Amniotic stem cell (primary cell): ENCODE measurements around the gene MBIP.

Experiments
- DNase-seq: peaks from one replicate; lab custom pipeline; 2025; lab: John Stamatoyannopoulos, UW

The MBIP gene

GRCh38 chr14:36313206-36313605 lies 7.2 kb downstream of the MBIP start:
- no peak for DNase-seq

DNA sequence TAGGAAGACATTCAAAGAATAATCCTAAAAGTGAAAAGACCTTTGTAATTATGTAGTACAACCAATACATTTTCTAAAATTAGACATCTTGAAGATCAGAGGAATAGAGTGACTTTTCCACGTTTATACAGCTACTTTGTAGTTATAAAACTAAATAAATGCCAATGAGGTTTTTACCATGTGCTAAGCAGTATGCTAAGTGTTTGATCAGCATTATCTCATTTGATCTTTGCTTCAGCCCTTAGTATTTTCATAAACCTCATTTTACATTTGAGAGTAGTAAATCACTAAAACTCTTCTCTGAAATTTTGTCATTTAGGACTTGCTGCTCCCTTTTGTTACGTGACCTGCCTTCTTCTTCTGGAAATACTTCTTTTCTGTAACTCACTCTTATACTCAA lies 13.6 kb downstream of the MBIP start:
- no peak for DNase-seq

- DNase-seq, result no peak
Observed at GRCh38 chr14:36304895-36305294, 15.5 kb downstream of the MBIP start.

GRCh38 chr14:36303960-36304359 lies 16.5 kb downstream of the MBIP start:
- DNase-seq, result no peak

DNA sequence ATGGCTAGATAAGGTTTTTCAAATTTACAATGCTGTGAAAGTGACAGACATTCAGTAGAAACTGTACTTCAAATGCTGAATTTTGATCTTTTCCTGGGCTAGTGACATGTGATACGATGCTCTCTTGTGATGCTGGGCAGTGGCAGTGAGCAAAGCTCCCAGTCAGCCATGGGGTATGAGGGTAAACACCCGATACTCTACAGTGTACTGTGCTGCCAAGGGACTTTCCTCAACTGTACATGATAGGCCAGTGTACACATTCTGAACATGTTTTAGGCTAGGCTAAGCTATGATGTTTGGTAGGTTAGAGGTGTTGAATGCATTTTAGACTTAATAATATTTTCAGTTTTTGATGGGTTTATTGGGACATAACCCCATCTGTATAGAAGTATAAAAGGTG lies 17.6 kb downstream of the MBIP start:
- DNase-seq, result no peak

- DNase-seq, result no peak
Observed at GRCh38 chr14:36301159-36301558, 19.3 kb downstream of the MBIP start.

DNA sequence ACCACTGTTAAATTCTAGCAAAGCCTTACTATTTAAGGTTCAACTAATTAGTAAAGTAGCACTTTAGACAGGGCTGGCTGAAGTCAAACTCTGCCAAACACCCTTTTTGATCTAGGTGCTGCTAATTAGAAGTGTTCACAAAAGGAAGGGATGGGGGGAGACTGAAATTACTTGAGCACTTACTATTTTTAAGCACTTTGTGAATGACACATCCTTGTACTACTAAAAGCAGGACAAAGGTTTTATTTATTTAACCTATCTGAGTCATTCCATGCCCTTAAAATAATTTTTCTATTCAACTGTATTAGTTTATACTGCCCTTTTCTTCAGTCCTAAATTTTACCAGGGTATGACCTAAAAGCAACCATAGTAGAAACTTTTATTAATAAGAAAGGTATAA lies 20.1 kb downstream of the MBIP start:
- DNase-seq, result no peak

- no peak for DNase-seq
Observed at GRCh38 chr14:36295642-36296627, 24.5 kb downstream of the MBIP start.

DNA sequence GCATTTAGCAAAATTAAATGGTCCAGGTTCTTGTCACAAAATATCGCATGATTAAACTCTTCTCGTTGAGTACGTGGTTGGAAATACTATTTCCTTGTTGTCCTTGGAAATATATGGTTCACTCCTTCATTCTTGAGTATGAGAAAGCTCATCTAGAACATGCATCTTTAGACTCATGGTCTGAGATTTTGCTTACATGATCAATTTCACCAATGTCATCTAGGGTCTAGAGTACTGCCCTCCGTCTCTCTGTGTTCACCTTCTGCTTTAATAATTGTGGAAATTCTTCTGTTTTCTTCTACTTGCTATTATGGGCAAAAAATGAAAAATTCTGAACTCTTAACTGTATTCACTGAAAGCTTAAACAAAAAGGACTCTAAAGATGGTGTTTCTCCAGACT lies 25.9 kb downstream of the MBIP start:
- no peak for DNase-seq

DNA sequence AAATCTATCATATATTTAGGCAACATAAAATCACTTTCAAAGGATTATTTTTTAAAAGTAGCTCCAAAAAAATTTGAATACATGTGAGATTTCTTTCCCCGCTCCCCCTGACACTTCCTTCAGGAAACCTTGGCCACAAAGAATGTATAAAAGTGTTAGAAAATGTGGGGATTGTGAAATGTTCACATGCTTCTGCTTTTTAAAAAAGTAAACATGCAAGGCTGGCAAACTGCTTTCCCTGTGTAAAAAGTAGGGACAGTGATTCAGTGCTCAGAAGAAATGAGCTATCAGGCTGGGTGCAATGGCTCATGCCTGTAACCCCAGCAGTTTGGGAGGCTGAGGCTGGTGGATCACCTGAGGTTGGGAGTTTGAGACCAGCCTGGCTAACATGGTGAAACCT lies 26.6 kb downstream of the MBIP start:
- no peak for DNase-seq

DNA sequence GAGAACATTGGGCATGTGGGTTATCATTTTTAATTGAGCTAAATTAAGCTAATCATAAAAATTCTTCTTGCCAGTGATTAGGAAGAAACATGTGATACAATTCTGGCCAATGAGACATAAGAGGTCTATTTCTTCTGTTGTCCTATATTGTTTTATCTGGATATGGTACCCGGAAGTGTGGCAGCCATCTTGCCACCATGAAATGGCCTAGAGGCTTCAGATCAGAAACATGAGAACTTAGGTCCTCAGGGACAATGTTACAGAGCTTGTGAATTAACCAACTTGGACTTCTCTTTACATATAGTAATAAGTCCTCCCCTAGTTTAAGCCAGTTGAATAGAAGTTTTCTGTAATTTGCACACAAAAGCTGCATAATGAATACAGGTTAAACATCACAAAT lies 30.5 kb downstream of the MBIP start:
- no peak for DNase-seq

DNA sequence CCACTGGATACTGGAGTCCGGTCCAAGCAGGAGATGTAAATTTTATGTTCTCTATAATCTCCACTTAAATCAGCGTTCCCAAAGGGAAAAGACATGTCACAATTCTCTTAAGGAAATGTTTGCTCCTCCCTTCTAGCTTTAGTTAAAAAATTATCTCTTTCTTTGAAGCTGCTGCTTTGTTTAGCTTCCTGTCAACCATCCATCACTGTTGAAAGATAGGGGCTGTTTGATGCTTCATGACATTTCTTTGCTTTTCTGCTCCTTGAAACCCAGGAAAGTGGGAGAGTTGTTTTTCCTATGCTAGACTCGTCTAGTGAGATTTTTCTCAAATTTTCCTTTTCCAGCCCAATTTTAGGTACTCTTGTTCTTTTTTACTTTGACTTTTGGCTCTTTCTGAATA lies 31.9 kb downstream of the MBIP start:
- DNase-seq, result no peak

DNA sequence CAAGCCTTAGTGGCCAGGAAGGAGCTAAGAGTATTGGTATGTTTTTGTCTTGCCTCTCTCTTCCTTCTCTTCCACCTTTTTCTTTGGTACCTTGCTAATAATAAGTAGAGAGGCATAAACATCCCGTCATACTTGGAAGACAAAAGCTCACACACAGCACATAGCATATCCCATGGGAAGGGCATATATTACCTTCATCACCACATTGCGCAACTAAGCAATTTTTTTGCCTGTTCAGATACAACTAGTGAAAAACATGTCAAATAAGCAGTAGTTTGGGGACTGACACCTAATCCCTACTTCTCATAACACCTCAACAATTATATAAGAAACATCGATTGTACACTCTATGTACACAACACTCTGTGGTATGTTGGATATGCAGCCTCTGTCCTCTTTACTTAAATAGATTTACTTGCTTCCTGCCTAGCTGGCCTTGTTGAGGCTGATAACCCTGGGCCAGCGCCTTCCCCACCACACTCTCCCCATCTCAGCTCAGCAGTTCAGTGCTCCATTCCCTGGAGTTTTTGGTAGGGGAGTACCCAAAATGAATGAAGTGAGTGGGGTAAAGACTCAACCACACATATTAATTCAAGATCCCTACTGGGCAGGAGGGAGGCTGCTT lies 35.4 kb downstream of the MBIP start:
- DNase-seq, result no peak

- no peak for DNase-seq
Observed at GRCh38 chr14:36281309-36281708, 39.1 kb downstream of the MBIP start.

DNA sequence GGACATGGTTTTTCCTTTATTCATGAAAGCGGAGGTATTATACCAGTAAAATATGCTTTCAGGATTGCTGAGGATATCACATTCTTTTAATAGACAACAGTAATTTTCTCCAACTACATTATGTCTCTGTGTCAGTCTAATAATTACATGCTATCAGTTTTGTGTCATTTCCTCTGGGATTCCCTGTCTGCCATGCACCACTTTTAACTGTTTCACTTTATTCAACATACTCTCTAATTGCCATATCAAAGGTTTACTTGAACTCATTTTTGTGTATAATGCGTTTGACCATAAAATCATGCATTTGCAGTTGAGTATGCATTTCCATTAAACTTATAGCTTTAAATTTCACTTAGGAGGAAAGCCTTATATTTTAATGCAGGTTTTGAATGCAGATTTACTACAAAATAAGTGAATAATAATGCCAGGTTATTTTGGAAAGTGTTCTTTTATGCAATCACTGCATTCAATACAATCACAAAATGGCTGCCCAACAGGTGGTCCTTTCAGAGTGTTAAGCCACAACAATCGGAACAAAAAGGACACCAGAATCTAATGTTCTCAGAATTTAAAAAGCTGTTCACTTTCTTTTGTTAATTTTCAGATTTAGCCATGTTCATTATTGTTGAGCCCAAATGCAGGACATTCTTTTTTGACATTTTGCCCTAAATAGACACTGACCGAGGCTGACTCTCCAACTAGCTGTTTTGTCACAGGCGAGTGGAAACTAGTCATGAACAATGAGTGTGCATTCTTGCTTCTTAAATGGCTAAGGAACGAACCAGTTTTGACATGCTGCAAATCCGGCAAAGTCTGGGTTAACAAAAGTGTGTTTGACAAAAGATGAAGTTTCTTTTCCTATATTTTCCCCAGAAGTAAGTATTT lies 40.9 kb downstream of the MBIP start:
- DNase-seq, result no peak

DNA sequence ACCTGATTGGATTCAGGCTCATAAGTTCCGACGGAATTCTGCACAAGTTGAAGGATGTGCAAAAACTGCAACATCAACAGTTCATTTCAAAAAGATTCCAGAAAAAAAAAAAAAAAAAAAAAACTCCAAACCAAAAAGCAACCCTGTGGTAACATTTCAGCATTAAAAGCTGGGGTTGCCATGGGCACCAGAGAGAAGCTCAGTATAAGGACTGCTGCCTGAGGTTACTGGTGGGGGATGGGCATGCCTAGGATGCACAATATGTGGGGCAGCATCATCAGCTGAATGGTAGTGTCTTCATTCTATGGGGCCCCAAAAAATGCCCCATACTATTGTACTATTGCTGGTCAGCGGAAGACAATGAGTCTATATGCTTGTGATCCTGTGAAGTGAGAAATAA lies 44.7 kb downstream of the MBIP start:
- no peak for DNase-seq

DNA sequence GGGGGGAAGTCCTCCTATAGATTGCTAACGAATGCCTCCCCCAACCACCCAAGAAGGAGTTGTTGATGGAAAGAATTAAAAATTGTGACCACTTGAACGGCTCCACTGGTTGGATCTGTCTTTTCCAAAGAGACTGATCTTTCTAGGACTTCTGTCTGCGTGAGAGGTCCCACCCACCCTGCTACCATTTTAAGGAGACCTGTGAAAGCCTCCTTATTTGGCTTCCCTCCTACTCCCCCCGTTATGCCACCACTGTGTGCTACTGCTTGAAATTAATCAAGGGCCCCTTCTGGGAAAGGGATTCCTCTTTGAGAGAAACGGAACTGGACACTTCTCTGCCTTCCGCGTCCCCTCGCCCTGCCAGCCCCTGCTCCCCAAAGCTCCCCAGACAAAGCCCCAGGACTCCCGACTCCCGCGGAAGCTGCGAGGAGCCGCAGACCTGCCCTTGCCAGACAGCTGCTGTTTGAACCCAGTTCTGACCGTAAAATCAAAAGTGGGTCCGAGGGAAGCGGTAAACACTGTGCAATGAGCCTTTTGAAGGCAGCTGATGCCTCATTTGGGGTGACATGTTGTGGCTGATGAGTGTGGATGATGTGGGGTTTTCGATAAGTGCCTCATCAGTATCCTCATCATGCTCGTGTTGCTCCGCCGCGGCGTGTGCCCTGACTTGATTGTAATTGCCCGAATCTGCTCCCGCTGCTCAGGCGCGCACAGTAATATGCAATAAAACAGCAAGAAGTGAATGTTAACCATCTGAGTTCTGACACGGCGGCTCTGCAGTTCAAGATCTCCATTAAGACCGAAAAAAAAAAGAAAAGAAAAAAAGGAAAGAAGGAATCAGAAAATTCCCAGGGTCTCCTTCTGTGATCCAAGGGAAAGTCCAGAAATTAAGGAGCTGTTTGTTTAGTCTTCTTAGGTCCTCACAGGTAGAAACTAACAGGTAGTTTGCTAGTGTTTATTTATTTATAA lies 48.2 kb downstream of the MBIP start:
- no peak for DNase-seq

- DNase-seq, result no peak
Observed at GRCh38 chr14:36271222-36271621, 49.2 kb downstream of the MBIP start.

GRCh38 chr14:36270191-36270590 lies 50.2 kb downstream of the MBIP start:
- no peak for DNase-seq

DNA sequence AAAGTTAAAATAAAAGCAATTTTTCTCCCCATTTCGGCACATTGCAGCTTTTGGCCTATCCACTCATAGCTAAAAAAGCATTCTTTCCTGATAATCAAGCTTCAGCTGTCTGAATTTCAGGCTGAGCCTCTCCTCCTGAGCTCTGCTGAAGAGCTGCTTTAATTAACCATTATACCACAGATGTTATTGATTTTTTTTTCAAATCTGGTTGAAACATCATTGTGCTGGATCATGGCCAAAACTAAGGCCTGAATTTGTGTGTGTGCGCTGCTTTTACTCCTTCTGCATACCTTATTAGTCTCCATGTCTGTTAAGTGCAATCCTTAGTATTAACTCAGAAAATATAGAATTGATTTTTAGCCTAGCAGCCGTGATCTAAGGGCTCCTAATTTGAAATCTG lies 52.3 kb downstream of the MBIP start:
- no peak for DNase-seq

GRCh38 chr14:36264595-36264994 lies 55.8 kb downstream of the MBIP start:
- no peak for DNase-seq
